Posterior vena cava (tissue), 2 donors: ENCODE data around the gene FRMD4B. TPM values are rescaled to one million over a fixed set of nuclear protein-coding genes. Genes with fewer than 3 reads are reported as not detected.

Experiments used
- DNase-seq: peaks from one replicate; pipeline ENCODE4 v3.0.0-alpha.2; 2020; ENCODE audit warnings: low spot score
- intact Hi-C, 2 donors: fragments of 100-400 bp; cut with DNase I; formaldehyde crosslinking; loops; one replicate each; pipeline versions ENCODE4 v1.14.1 to v1.14.2; 2022 to 2023
- total RNA-seq, 2 donors: library from RNA; stranded (reverse); fragmentation: NEBNext Ultra II Directional; extraction: Animal tissue kit (Norgen Biotek cat#: 25700); gene quantifications; one replicate each; pipeline ENCODE4 v1.2.1, GENCODE V29; 2021
- donor health status: DM: yes; HTN: yes; CAD: no.
- donor health status: DM: yes; HTN: yes; CAD: no.

The FRMD4B gene
- total RNA-seq, 2 donors from 2014 or later = 21.5 to 34.9 TPM

GRCh38 chr3:69172058-69172457 lies 213.8 kb downstream of the FRMD4B start:
- DNase-seq = no peak
- intact Hi-C loops = loop anchor here in 1 of 2 donors (10.0 kb wide), 1 partner anchor 1723 kb away; no protein-coding TSS in a partner anchor

GRCh38 chr3:69166446-69166845 lies 219.4 kb downstream of the FRMD4B start:
- DNase-seq = no peak
- intact Hi-C loops = loop anchor here in 1 of 2 donors (10.0 kb wide), 2 partner anchors 138 to 508 kb away; no protein-coding TSS in a partner anchor

- no peak for DNase-seq
- intact Hi-C loops = loop anchor here in 1 of 2 donors (10.0 kb wide), 2 partner anchors 139 to 509 kb away; no protein-coding TSS in a partner anchor
Measured at GRCh38 chr3:69165744-69166143, 220.1 kb downstream of the FRMD4B start.

GRCh38 chr3:69164296-69164695 lies 221.6 kb downstream of the FRMD4B start:
- intact Hi-C loops = loop anchor here (5.0 to 10.0 kb wide), 3 partner anchors 141 to 511 kb away; no protein-coding TSS in a partner anchor
- DNase-seq = no peak

GRCh38 chr3:69162308-69162980 lies 223.4 kb downstream of the FRMD4B start:
- no peak for DNase-seq
- intact Hi-C loops = loop anchor here (5.0 to 10.0 kb wide), 3 partner anchors 142 to 512 kb away; no protein-coding TSS in a partner anchor

GRCh38 chr3:69161587-69162307 lies 224.1 kb downstream of the FRMD4B start:
- DNase-seq = no peak
- intact Hi-C loops = loop anchor here (5.0 to 10.0 kb wide), 3 partner anchors 143 to 513 kb away; no protein-coding TSS in a partner anchor

GRCh38 chr3:69160525-69160924 lies 225.4 kb downstream of the FRMD4B start:
- no peak for DNase-seq
- intact Hi-C loops = loop anchor here (5.0 to 10.0 kb wide), 3 partner anchors 144 to 514 kb away; no protein-coding TSS in a partner anchor

GRCh38 chr3:69160107-69160506 lies 225.8 kb downstream of the FRMD4B start:
- intact Hi-C loops = loop anchor here (5.0 to 10.0 kb wide), 3 partner anchors 145 to 515 kb away; no protein-coding TSS in a partner anchor
- DNase-seq = no peak

GRCh38 chr3:69149586-69149985 lies 236.3 kb downstream of the FRMD4B start:
- DNase-seq = no peak
- intact Hi-C loops = no loop called here

- no peak for DNase-seq
- intact Hi-C loops = no loop called here
Measured at GRCh38 chr3:69145688-69146087, 240.2 kb downstream of the FRMD4B start.

- intact Hi-C loops = no loop called here
Measured at GRCh38 chr3:69144631-69145245, 241.2 kb downstream of the FRMD4B start.

GRCh38 chr3:69143612-69144011 lies 242.3 kb downstream of the FRMD4B start:
- intact Hi-C loops = no loop called here
- DNase-seq = no peak

More at GRCh38 chr3:69144631-69145245, 241.2 kb downstream of the FRMD4B start:
- DNase-seq = no peak

- DNase-seq = no peak
- intact Hi-C loops = no loop called here
Measured at GRCh38 chr3:69142797-69143454, 243.0 kb downstream of the FRMD4B start.

GRCh38 chr3:69142090-69142489 lies 243.8 kb downstream of the FRMD4B start:
- no peak for DNase-seq
- intact Hi-C loops = no loop called here

- intact Hi-C loops = no loop called here
Measured at GRCh38 chr3:69141313-69141712, 244.6 kb downstream of the FRMD4B start.

GRCh38 chr3:69137412-69137811 lies 248.5 kb downstream of the FRMD4B start:
- intact Hi-C loops = no loop called here
- no peak for DNase-seq

More at GRCh38 chr3:69141313-69141712, 244.6 kb downstream of the FRMD4B start:
- DNase-seq = no peak

- intact Hi-C loops = no loop called here
- DNase-seq = no peak
Measured at GRCh38 chr3:69137005-69137404, 248.9 kb downstream of the FRMD4B start.

- DNase-seq = no peak
- intact Hi-C loops = no loop called here
Measured at GRCh38 chr3:69130689-69131088, 255.2 kb downstream of the FRMD4B start.

- intact Hi-C loops = loop anchor here in 1 of 2 donors (10.0 kb wide), 1 partner anchor 535 kb away; no protein-coding TSS in a partner anchor
- DNase-seq = no peak
Measured at GRCh38 chr3:69129531-69129930, 256.4 kb downstream of the FRMD4B start.
